Stimulated activated naive CD4-positive, alpha-beta T cell treated with Interleukin-2 at 50 U/mL for 16 hours (primary cell): Measurements from ENCODE around the gene CUZD1.
"Not testable (repeated sequence)": the region's sequence is repeated elsewhere in the genome, so short reads cannot be mapped to it uniquely, and the experiment has no call there.

Experiments used
- DNase-seq: peaks from one replicate; lab custom pipeline; 2025; lab: John Stamatoyannopoulos, UW

The CUZD1 gene

DNA sequence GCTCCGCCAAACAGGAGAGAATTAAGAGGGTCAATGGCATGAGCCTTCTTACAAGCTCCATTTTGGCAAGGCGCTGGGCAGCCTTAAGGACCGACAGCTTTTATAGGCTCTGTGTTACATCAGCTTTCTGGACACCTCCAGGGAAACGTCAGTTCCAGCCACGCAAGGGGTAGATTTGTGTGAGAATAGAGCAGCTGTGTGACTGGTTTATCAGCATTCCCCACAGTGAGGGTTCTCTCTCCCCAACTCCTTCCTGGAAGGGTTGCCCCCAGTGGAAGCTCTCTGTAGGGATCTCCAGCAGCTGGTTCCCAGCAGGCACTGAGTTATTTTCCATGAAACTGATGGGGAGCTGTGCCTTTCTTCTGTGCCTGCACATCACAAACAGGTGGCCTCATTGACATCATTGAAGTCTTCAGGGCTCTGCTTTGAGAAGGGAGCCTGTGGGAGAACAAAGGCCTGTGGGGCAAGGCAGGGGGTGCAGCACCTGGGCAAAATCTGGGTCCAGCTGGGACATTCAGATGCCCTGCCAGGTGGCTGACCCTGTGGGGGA, at the start of gene CUZD1:
Gene CUZD1, minus strand, starts transcription at position 75 of the 550 bp plus-strand sequence. Its CDS starts 14 bp downstream, at position 61.
- DNase-seq: no peak

DNA sequence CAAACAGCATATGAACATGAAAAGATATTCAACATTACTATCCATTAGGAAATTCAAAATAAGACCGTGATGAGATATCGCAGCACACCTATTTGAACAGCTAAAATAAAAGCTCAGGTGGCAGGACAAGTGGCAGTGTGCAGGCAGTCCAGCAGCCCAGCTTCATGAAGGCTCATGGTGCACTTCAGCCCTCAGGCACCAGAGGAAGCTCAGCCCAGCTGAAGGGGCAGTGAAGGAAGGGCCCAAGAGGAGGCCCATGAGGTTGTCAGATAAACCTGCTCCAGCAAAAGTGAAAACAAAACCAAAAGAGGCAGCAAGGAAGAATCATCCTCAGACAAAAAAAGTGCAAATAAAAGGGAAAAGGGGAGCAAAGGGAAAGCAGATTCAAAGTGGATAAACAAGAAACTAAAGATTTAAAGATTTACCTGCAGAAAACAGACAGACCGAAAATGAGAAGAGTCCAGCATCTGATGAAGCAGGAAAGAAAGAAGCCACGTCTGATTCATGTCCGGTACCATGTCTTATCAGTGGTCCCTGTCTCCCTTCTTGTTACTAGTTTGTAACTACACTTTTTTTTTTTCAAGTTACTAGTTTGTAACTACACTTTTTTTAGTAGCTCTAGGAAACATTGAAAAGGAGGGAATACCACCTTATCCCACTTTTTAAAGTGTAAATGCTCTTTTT, 48.7 kb upstream of the CUZD1 start:
- no peak for DNase-seq

- no peak for DNase-seq
Observed at GRCh38 chr10:122884166-122884565, 38.5 kb upstream of the CUZD1 start.

DNA sequence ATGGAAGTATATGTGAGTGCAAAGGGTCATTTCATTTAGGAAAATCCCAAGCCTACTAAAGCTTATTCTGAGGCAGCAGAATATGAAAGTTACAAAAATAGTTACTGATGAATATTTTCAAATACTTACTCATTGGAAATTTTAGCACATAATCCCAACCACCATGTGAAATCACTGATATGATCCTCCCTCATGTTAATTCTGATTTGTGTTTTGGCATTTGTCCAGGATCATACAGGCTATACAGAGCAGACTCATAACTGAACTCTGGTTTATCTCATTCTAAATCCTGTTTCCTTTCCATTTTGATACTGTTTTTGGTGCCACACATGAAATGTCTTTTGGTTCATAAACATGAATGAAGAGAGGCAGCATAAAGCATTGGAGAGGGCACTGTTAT, 37.1 kb upstream of the CUZD1 start:
- DNase-seq: no peak

GRCh38 chr10:122879339-122880273, 33.9 kb upstream of the CUZD1 start, which contains the start of gene FAM24B:
Gene FAM24B, minus strand, starts transcription at chr10:122879581. Its CDS starts 29,066 bp downstream, at chr10:122850515.
- peak; percentile 95 for DNase-seq

DNA sequence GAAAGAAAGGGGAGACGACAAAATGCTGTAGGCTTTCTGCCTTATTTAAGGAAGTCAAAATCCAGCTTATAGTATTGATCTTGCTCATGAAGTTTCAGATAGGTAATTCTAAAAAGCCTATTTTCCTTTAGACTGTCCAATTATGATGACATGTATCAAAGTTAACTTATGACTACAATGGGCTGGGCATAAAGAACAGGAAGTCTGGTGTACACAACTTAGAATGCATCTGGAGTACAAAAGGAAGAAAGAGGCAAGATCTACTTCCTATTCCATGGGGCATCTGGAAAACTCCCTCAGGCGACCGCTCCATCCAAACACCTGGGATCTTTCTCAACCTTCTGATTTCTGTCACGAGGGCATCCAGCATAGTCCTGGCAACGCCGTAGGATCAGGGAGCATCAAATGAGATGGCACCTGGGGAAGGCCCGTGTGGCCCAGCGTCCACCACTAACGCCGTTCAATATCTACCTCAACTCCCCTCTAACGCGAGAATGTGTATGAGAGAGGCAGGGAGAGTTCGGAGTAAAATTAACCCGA, 33.2 kb upstream of the CUZD1 start:
- DNase-seq: peak; percentile 14

DNA sequence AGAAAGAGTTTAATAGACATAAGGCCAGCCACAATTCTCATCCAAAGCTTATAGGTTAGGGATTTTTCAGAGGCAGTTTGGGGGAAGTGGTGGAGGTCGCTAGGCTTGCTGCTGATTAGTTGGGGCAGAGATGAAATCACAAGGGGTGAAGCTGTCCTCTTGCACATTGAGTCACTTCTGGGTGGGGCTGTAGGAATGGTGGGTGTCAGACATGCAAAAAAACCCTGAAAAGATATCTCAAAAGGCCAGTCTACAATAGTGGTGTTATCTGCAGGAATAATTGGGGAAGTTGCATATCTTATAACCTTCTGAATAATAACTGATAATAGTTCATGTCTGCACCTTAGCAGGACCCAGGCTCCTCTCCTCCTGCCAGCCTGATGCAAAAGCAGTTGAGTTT, 31.6 kb upstream of the CUZD1 start:
- no peak for DNase-seq

- no peak for DNase-seq
Observed at GRCh38 chr10:122876467-122876855, 30.8 kb upstream of the CUZD1 start.

GRCh38 chr10:122875843-122876466, 30.3 kb upstream of the CUZD1 start:
- DNase-seq: no peak

- DNase-seq: not testable (repeated sequence)
Observed at GRCh38 chr10:122871947-122872346, 26.3 kb upstream of the CUZD1 start.

GRCh38 chr10:122868768-122869167, 23.1 kb upstream of the CUZD1 start:
- DNase-seq: not testable (repeated sequence)

- not testable (repeated sequence) for DNase-seq
Observed at GRCh38 chr10:122866757-122867482, 21.3 kb upstream of the CUZD1 start.

DNA sequence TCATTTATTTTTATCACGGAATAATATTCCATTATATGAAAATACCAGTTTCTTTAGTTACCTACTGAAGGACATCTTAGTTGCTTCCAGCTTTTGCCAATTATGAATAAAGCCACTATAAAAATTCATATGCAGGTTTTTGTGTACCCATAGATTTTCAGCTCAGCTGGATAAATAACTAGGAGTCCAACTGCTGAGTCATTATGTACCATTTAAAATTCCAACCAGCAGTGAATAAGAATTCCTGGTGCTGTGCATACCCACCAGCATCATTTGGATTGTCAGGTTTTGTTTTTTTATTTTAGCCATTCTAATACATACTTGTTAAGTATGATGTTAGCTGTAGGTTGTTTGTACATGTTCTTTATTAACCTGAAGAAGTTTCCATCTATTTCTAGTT, 19.2 kb upstream of the CUZD1 start:
- DNase-seq: no peak

- DNase-seq: no peak
Observed at GRCh38 chr10:122864194-122864592, 18.5 kb upstream of the CUZD1 start.

GRCh38 chr10:122863216-122864193, 17.8 kb upstream of the CUZD1 start:
- DNase-seq: no peak

- DNase-seq: no peak
Observed at GRCh38 chr10:122861711-122862161, 16.1 kb upstream of the CUZD1 start.

- no peak for DNase-seq
Observed at GRCh38 chr10:122859527-122859926, 13.9 kb upstream of the CUZD1 start.

DNA sequence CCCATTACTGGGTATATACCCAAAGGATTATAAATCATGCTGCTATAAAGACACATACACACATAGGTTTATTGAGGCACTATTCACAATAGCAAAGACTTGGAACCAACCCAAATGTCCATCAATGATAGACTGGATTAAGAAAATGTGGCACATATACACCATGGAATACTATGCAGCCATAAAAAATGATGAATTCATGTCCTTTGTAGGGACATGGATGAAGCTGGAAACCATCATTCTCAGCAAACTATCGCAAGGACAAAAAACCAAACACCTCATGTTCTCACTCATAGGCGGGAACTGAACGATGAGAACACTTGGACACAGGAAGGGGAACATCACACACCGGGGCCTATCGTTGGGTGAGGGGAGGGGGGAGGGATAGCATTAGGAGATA, 12.4 kb upstream of the CUZD1 start:
- not testable (repeated sequence) for DNase-seq

GRCh38 chr10:122856902-122857301, 11.2 kb upstream of the CUZD1 start:
- DNase-seq: no peak

GRCh38 chr10:122855745-122856144, 10.1 kb upstream of the CUZD1 start:
- DNase-seq: no peak
